ENCODE data around the gene MPPE1. TPM values are rescaled to one million over a fixed set of nuclear protein-coding genes. Genes with fewer than 3 reads are reported as not detected.

Gene MPPE1
- polyA plus RNA-seq, 3 donors: 53.4 to 96.8 (median 92.3) TPM

DNA sequence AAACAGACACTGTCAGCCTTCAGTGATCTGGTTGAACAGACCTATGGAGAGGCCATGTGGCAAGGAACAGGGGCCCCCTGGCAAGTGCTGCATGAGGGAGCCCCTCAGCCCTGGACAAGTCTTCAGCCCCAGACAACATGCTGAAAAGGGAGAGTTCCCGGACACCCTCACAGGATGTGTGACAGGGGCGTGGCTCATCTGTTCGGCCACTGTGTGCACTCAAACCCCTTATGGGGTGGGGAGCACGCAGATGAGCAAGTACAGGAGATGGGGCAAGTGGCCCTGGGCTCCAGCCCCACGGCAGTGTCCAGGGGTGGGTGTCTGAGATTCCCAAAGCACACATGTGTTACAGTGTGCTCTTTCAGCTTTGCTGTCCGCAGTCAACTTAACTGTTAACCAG lies 35.4 kb upstream of the MPPE1 start:
- H3K79me2 ChIP-seq (ENCODE audit: insufficient read depth, low read length): no peaks in the 10 kb centered on the region
- intact Hi-C loops (cut with micrococcal nuclease): no loop called here
- H3K27me3 Mint-ChIP-seq (ENCODE audit: low read depth in 3 of 3): peaks cover 0 to 5% (median 2%) of the 10 kb centered on the region in 3 donors
- no peak for TF ChIP-seq CTCF (IDR thresholded peaks at IDR 0.05)
- H3K27ac ChIP-seq (ENCODE audit: low read depth in 1 of 2, low read length in 2 of 2): no peak overlapping the region
- no peaks in the 10 kb centered on the region for H3K9me3 ChIP-seq (replicated peaks in 1 of 2; ENCODE audit: control insufficient read depth in 1 of 2, insufficient read depth in 1 of 2, low read length in 2 of 2)
- H3K36me3 ChIP-seq (replicated peaks in 1 of 2; ENCODE audit: control insufficient read depth in 1 of 2, insufficient read depth in 2 of 2, low read length in 2 of 2): no peaks in the 10 kb centered on the region
- 71% methylated on average over 6 of the region's 6 CpGs for WGBS (ENCODE audit: insufficient coverage)
- no peaks in the 10 kb centered on the region for H3K27me3 ChIP-seq (ENCODE audit: control insufficient read depth in 2 of 2, insufficient read depth in 2 of 2, low read length in 2 of 2)
- no peak overlapping the region for H3K9ac ChIP-seq (ENCODE audit: insufficient read depth, low read length, poor library complexity, severe bottlenecking)
- H4K20me1 ChIP-seq (ENCODE audit: insufficient read depth, low read length): no peaks in the 10 kb centered on the region
- peaks cover 19 to 22% of the 10 kb centered on the region in 2 donors for H3K4me1 ChIP-seq (ENCODE audit: control insufficient read depth in 1 of 2, insufficient read depth in 2 of 2, low read length in 2 of 2)
- H3K36me3 Mint-ChIP-seq: no peaks in the 10 kb centered on the region
- H3K4me3 ChIP-seq (replicated peaks in 1 of 3; ENCODE audit: low read depth in 2 of 3, low read length in 3 of 3): no peak overlapping the region
- H2AFZ ChIP-seq (ENCODE audit: insufficient read depth, low read depth, low read length, poor library complexity, severe bottlenecking): no peak overlapping the region
- H3K4me3 Mint-ChIP-seq: no peak overlapping the region
- H3K4me2 ChIP-seq (replicated peaks; ENCODE audit: extremely low read depth, low read length, poor library complexity, severe bottlenecking): no peak overlapping the region
- no peak overlapping the region for H3K27ac Mint-ChIP-seq
- H3K9me3 Mint-ChIP-seq: peaks cover 0 to 2% (median 0%) of the 10 kb centered on the region in 7 donors
- DNase-seq: no peak
- peaks cover 29% of the 10 kb centered on the region for H3K4me1 Mint-ChIP-seq

DNA sequence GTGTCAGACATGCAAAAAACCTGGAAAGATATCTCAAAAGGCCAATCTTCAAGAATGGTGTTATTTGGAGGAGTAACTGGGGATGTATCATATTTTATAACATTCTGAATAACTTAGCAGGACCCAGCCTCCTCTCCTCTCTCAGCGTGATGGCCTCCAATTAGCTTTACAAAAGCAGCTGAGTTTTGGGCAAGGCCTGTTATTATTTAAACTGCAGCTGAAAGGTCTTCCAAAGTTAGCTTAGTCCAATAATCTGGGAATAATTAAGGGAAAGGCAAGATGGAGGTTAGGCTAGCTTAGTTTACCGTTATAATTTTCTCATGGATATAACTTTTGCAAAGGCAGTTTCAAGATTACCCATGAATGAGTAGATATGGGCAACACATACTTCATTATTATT lies 32.8 kb upstream of the MPPE1 start:
- H2AFZ ChIP-seq (ENCODE audit: insufficient read depth, low read depth, low read length, poor library complexity, severe bottlenecking): no peak overlapping the region
- no peaks in the 10 kb centered on the region for H3K36me3 Mint-ChIP-seq
- H3K4me3 Mint-ChIP-seq: no peak overlapping the region

More for the DNA sequence above, 32.8 kb upstream of the MPPE1 start:
- Histone ChIP-seq H3K9me3 (replicated peaks in 1 of 2; ENCODE audit: control insufficient read depth in 1 of 2, insufficient read depth in 1 of 2, low read length in 2 of 2) (no peaks in the 10 kb centered on the region), H3K4me2 (replicated peaks; ENCODE audit: extremely low read depth, low read length, poor library complexity, severe bottlenecking) (no peak overlapping the region), H3K4me1 (ENCODE audit: control insufficient read depth in 1 of 2, insufficient read depth in 2 of 2, low read length in 2 of 2) (peaks cover 13% of the 10 kb centered on the region in 2 donors), H3K27me3 (ENCODE audit: control insufficient read depth in 2 of 2, insufficient read depth in 2 of 2, low read length in 2 of 2) (no peaks in the 10 kb centered on the region), H4K20me1 (ENCODE audit: insufficient read depth, low read length) (no peaks in the 10 kb centered on the region), H3K79me2 (ENCODE audit: insufficient read depth, low read length) (no peaks in the 10 kb centered on the region), H3K4me3 (replicated peaks in 1 of 3; ENCODE audit: low read depth in 2 of 3, low read length in 3 of 3) (no peak overlapping the region), H3K36me3 (replicated peaks in 1 of 2; ENCODE audit: control insufficient read depth in 1 of 2, insufficient read depth in 2 of 2, low read length in 2 of 2) (no peaks in the 10 kb centered on the region), H3K9ac (ENCODE audit: insufficient read depth, low read length, poor library complexity, severe bottlenecking) (no peak overlapping the region), H3K27ac (ENCODE audit: low read depth in 1 of 2, low read length in 2 of 2) (no peak overlapping the region)
- Mint-ChIP-seq H3K27me3 (ENCODE audit: low read depth in 3 of 3) (peaks cover 2 to 5% (median 2%) of the 10 kb centered on the region in 3 donors), H3K4me1 (peaks cover 28% of the 10 kb centered on the region), H3K9me3 (peaks cover 0 to 2% (median 0%) of the 10 kb centered on the region in 7 donors), H3K27ac (no peak overlapping the region)
- intact Hi-C loops (cut with micrococcal nuclease): no loop called here
- no peak for TF ChIP-seq CTCF (IDR thresholded peaks at IDR 0.05)
- DNase-seq: no peak
- no CpG with 5 or more reads among the region's 2 CpGs for WGBS (ENCODE audit: insufficient coverage)

All from CD14-positive monocyte (primary cell).